SW 1271 (cell line): ENCODE data around the gene ASPRV1.
A peak's percentile ranks its signal among the peaks of the same experiment; 100 is the strongest.
"Not testable (repeated sequence)": the region's sequence is repeated elsewhere in the genome, so short reads cannot be mapped to it uniquely, and the experiment has no call there.

Experiments
- DNase-seq, 2 experiments: peaks; one replicate each; lab custom pipeline; 2025; lab: John Stamatoyannopoulos, UW

The ASPRV1 gene

DNA sequence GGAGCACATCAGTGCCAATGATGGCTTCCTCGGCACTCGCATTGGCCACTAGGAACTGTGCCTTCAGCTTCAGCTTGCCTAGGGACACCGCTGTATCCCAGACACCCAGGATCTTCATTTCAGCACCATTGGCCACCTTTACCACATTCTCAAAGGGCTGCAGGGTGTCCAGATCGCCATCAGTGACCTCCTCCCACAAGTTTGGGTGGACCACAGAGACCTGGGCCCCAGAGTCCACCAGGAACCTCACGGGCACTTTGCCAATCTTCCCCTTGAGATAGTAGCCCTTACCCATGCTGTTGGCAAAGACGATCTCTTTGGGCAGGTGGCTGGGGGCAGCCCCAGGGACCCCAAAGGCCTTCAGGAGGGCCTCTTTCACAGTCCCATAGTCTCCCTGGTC, 610 bp downstream of the ASPRV1 start:
- DNase-seq = no peak

DNA sequence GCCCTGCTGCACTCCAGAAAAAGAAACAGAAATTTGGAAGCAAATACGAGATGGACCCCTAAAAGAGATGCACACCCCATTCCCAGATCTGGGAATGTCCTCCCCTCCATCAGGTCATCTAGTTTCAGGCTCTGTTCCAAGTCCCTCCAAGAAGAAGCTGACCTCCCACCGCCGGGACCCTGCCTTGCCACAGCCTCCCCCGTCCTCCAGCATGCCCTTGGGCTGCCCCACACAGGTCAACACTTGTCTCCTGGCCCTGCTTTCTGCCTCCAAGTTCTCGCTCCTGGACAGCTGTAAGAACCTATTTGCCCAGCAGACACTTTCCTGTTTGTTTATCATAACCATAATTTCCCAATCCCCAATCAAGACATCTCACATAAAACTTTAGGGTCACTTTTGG, 2.0 kb downstream of the ASPRV1 start:
- DNase-seq = no peak

DNA sequence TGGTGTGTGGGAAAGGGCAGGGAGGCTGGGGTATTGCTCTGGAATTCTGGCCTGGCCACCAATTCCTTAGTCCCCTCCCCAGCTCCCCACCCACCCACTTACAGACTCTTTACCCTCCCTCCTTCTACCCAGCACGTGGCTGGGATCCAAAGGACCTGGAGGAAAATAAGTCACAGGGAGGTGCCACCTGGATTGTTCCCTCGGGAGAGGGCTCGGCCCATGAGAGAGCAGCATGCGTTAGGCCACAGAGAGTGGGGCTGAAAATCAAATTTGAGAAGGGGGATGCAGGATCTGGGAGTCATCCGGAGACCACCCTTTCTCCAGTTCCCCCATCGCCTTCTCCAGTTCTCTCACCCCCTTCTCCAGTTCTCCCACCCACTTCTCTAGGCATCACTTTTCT, 3.0 kb downstream of the ASPRV1 start:
- no peak for DNase-seq

DNA sequence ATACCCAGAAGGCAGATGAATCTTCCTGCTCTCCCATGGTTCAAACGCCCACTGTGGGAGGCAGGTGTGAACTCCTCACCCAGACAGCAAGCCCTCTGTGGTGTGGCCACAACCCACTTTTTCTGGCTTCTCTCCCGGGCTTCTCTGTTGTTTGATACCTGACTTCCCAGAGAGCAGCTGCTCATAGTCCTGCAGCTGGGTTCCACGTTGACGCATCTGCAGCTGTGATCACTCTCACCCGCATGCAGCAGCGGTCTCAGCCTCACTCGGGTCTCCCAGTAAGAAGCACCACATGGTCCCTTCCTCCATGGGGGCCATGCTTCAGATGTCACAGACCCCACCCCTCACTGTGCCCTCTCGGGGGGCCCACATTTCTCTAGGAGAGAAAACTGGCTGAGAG, 3.5 kb downstream of the ASPRV1 start:
- DNase-seq = no peak

DNA sequence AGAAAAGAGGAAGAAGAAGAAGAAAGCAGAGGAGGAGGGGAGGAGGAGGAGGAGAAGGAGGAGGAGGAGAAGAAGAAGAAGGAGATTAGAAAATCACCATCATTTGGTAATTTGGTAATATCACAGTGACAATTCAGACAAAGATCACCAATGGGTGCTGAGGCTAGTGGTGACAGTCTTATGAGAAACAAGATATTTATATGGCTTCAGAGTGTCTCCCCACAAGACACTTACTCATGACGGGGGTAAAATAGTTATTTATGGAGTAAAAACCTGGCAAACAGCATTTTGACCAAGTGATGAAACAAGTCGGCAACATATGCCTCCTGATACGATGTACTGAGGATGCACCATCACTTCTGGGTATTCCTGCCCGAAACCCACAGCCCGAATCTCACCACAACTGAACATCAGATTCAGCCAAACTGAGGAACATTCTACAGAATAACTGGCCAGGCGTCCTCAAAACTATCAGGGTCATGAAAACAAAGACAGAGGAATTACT, 4.9 kb downstream of the ASPRV1 start:
- no peak for DNase-seq

DNA sequence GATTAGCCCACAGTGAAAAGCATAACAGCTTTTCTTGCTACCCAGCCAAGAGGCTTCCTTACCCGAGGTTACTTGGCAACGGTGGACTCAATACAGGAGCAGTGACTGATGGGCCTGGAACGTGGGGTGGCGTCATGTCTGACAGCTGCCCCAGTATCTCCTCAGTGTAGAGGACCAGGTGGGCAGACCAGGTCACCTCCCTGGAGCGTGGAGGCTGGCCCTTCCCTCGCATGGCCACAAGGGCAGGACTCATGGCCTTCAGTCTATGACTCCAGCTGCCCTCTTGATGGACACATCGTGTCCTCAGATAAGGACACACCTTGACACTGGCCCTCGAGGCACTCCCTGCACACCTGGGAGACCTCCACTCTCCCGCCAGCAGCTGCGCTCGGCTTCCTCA, 6.4 kb downstream of the ASPRV1 start:
- no peak for DNase-seq

DNA sequence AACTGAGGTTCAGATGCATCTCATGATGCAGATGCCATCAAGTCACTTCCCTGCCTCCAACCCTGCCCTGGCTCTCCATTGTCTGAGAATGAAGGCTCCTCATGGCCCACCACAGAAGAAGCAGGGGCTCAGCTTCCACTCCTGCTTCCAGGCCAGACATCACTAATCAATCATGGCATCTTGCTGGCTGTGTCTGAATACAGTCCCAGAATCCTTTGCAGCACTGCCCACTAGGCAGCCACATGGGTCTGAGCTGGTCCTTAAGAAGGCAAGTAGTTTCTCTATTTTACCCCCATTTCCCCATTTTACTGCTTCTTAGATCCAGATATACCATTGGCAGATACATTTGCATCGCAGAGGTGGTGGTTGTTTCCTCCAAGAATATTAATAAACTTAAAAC, 7.3 kb downstream of the ASPRV1 start:
- DNase-seq = no peak

DNA sequence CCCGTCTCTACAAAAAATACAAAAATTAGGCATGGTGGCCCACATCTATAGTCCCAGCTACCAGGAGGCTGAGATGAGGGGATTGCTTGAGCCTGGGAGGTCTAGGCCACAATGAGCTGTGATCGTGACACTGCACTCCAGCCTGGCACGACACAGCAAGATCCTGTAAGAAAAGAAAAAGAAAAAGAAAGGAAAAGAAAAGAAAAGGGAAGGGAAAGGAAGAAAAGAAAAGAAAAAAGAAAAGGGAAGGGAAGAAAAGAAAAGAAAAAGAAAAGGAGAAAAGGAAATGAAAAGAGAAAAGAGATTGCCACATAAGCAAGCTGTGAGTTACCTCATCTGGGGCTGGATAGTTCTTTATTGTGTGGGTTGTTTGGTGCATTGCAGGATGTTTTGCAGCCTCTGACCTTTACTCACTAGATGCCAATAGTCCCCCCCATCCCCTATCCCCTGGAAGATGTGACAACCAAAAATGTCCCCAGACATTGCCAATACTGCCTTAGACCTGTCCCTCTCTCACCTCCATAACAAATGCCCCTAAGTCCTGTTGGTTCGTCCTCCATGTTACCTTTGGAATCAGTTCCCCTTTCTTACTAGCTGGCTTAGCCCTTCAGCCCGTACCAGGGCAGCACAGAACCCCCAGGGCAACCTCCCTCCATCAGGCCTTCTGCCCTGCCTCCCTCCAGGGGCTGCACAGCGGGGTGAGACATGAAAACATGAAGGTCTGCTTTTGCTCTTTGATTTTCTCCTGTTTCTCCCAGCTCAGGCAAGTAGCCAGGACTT, 8.9 kb downstream of the ASPRV1 start:
- DNase-seq = no peak

DNA sequence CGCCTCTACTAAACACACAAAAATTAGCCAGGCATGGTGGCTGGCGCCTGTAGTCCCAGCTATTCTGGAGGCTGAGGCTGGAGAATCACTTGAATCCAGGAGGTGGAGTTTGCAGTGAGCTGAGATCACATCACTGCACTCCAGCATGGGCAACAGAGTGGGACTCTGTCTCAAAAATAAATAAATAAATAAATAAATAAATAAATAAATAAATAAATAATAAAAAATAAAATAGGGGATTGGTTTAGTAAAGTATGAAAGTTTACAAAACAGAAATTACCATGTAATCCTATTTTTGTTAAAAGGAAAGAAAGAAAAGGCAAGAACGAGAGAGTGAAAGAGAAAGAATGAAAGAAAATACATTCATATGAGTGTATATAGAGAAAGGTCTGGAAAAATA, 10.8 kb downstream of the ASPRV1 start:
- not testable (repeated sequence) for DNase-seq

DNA sequence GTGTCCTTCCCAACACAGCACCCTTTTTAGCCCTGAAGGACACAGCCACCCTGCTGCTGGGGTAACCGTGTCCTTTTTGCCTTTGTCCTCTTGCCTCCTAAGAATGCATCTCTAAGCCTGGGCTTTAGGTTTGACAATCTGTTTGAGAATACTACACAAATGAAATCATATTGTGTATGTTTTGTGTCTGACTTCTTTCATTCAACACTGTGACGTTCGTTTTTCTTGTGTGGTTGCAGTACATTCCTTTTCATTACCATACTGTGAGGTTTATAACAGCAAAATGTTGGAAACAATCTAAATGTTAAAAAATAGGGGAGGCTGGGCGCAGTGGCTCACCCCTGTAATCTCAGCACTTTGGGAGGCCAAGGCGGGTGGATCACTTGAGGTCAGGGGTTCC, 11.2 kb downstream of the ASPRV1 start:
- no peak for DNase-seq

DNA sequence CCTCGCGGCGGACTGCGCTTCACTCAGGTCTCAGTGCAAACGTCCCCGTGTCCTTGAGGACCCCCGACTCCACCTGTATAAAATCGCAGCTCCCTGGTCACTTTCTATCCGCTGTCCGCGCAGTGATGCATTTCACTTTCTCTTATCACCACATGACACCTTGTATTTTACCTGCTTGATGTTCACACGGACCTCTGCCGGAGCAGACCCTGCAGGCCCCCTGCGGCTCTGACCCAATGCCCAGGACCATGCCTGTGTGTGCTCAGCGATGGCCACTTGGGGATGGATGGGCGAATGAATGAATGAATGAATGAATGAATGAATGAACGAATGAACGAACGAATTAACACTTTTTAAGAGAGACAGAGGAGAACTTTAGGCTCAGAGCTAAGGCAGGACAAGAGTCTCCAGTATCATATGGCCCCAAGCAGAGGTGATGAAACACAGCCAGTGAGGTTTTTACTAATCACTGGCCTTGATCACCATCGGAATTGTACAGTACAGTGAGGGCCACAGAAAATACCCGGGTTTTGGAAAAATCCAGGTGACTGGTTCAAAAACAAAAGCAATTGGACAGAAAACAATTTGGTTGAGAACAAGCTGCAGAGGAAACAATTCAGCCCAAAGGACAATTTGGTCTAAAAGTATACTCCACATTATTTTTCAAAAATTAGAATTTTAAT, 12.3 kb downstream of the ASPRV1 start:
- no peak for DNase-seq

DNA sequence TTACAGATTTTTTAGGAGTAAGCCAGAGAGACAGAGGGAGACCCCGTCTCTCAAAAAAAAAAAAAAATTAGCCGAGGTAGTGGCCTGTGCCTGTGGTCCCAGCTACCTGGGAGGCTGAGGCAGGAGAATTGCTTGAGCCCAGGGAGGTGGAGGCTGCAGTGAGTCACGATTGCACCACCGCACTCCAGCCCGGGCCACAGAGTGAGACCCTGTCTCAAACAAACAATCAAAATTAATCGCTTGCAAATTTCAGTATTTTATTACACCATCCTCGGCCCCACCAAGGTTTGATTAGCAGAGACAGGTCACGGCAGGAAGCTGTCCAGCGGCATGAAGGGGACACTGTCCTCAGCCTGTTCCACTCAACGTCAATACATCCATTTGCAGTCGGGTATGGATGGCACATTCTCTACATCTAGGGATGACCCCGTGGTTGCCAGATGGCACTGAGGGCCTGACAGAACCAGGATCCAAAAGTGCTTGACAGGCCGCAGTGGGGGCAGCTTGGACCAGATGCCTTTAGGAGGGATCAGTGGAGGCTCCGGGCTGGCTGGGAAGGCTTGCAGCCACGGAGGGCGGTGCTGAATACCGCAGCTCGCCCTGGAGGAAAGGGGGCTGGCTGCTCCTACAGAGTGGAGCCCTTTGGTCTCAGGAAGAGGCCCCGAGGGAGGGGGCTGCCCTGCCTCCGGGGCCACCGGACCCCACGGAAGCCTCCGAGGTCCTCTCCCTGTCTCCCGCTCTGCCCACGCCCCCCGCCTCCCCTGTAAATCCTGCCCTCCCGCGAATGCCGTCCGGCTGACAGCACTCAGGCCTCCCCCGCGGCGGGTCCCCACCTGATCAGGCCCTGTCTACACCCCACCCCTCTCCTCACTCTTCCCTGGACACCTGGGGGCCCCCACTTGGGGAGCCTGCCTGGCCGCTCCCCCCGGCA, 13.1 kb downstream of the ASPRV1 start:
- DNase-seq = no peak

DNA sequence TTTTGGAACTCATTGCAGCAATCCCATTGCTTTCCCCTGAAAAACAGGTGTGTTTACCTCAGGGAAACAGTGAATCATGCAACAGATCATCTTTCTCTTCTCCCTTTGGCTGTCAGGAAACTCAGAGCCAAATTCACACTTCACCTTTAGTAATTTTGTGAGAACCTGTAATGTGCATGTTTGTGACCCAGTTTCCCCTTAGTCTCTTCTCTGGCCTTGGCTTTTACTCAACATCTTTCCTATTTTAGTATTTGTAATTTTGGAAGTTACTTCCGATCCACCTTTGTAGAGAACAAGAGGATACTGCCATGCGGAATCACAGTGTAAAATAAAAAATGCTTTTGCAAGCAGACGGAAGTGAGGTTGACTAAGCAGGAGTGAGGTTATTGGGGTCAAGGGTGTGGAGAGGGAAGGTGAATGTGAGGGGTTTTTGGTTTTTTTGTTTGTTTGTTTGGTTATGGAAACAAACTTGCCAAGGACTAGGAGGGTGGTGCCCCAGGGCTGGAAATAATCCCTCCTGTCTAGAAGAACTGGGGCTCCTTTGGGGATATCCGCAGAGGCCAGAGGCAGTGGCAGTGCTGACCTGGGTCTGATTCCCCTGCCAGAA, 14.0 kb downstream of the ASPRV1 start:
- no peak for DNase-seq

DNA sequence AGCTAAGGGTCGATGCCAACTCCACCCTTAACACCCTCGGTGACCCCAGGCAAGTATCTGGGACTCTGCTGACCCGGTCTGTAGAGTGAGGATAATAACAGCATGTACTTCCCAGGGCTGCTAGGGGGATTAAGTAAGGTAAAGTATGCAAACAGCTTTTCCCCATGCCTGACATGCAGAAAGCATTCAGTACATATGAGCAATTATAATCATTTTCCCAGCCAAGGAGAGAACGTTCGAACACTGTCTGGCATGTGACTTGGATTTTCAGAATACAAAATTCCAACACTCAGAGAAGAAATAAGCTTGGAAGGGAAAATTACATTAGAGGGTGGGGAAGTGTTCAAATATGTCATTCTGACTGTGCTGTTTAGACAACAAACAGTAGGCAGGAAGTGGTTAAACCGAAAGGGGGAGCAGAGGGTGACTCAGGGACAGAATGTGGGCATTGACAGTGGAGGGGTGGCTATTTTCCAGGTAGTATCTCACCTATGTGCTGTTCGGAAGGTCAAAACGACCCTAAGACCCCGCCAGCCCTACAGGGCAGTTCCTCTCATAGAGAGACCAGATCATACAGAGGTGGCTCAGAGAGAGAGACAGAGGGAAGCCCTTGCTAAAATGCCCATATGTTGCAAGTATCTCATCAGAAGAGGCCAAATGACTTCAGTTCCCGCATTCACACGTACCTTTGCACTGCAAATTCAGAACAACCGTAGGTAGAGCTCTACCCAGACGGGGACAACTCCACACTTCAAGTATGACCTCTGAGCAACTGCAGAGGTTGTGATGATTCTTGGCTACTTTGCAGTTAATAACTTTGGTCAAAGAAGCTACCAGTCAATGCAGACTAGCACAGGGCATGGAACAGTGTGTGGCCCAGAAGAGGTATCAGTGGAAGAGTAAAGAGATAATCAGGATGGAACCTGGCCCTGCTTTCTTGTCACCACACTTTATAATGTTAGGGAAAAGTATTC, 14.8 kb downstream of the ASPRV1 start:
- DNase-seq = peak; percentile 25 to 72

DNA sequence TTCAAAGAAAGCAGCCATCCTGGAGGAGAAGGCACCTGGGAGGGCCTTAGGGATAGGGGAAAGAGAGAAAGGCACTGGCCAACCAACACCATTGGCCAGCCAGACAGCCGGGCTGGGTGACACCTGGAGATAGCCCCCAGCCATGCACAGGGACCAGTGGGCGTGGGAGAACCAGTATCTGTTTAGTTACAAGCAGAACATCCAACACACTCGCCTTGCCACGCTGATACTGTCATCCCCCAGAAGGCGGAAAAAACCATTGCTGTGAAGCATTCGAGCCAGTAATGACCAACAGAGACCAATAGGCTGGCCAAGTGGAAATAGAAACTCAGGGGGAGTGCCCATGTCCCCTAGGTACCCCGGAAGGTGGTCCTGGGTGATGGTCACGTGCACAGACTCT, 15.5 kb downstream of the ASPRV1 start:
- DNase-seq = no peak

DNA sequence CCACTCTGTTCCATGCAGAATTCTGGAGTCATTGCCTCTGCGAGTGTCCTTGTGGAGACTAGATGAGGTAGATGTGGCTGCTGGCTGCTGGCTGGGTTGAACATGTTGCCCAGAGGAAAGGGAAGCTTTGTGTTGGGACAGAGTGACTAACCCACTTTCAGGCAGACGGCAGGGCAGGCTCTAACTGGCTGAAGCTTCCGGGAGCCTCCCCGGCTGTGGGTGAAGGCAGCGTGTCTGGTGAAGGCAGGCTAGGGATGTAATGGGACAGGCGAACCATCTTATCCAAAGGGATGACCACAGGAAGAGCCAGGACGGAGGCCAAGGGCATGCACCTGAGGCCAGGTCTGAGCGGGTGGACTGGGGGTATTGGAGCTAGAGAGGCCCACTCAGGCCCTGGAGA, 16.0 kb downstream of the ASPRV1 start:
- DNase-seq = no peak

DNA sequence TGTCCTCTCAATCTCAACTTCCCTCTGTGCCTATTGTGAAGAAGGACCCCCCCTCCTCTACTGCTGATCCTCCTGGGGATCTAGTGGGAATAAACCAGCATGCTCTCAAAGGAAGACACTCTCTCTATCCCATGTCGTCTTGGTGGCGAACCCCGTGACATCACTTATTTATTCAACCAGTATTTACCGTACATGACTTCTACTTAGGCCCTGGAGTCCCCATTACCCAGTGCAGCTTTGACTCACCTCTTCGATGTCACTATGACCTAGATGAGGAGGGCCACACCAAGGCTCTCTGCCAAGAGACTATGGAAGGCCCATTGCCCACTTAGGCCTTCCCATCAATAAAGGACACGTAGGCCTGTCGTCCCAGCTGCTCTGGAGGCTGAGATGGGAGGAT, 16.7 kb downstream of the ASPRV1 start:
- DNase-seq = no peak

DNA sequence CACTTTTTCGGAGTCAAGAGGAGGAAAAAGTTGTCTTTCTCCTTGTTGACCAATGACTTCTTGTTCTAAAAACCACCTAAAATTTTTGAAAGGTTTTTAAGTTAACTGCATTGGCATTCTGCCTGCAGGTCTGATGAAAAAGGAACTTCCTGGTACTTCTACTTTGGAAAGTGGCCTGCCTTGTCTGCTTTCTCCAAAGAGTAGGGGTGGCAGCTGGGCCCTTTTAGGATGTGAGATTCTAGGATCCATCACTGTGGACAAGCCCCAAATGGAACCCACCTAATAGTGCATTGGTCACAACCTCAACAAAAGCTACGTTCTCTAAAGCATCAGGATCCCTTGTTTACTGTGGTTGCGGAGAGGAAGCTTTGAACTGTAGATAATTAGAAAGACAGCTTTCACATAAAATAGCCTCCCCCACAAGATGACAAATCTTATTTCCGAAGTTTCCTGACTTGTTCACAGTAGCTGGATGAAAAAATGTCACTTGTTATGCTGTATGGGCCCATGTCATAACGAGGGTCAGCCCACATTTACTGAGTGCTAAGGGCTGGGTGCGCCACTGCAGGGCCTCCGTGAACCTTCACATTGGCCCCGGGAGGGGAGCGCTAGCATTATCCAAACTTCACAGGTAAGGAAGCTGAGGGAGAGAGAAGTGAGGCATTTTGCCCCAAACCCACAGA, 17.4 kb downstream of the ASPRV1 start:
- no peak for DNase-seq

DNA sequence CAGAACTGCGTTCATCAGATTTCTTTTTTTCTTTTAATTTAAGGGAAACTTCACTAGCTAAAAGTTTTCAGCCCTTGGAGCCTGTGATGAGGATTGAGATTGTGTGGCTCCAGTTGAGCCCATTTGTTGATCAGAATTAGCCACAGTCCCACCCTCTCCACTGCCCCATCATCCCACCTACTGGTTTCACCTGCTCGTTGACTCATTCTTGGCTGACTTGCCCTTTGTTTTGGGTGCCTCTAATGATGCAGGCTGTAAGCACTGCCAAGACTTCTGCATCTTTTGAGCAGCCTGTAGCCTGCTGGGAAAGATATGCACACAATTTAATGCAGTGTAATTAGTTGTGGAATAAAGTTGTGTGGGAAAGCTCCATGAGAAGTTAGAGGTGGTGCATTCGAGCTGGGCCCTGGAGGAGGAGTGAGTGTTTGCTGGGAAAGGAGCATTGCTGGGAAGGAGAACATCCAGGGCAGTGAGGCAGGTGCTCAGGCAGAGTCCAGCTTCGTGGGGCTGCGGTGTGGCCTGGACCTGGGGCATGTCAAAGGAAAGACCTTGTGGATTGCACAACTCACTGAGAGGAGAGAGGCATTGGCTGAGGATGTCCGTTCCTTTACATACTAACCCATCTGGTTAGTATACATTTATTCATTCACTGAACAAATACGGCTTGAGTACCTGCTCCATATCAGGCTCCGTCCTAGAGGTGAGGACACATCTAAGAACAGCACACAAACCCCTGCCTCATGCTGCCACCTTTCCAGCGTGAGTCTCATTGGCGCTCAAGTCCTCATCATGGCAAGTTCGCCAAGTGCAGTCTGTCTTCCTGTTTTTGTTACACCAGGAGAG, 18.2 kb downstream of the ASPRV1 start:
- no peak for DNase-seq
